GM12878 (cell line): ENCODE results near the gene ZCRB1. TPM values are rescaled to one million over a fixed set of nuclear protein-coding genes. Genes with fewer than 3 reads are reported as not detected.

Experiments used
- ATF3 ChIP-seq: IDR thresholded peaks from 2 replicates; pipeline ENCODE4 v1.6.1; 2011; ENCODE audit warnings: low read depth, mild to moderate bottlenecking, low read length, moderate library complexity, borderline replicate concordance; ENCODE audit errors: extremely low read depth
- CTCF ChIP-seq, 3 experiments: IDR thresholded peaks in 2 of 3; conservative IDR thresholded peaks in 1 of 3; 2 replicates each; pipeline ENCODE4 v1.5.1; 2011; ENCODE audit warnings: low read depth in 3 of 3, low read length in 3 of 3, mild to moderate bottlenecking in 3 of 3, control low read depth in 2 of 3, moderate library complexity in 2 of 3, inconsistent platforms in 1 of 3, mixed read lengths in 1 of 3; ENCODE audit not compliant: control insufficient read depth in 2 of 3, insufficient read depth in 1 of 3; ENCODE audit errors: extremely low read depth in 1 of 3
- CUX1 ChIP-seq: IDR thresholded peaks from 2 replicates; pipeline ENCODE4 v1.6.1; 2012; ENCODE audit warnings: improper control_type of control experiment, low read depth, low read length; ENCODE audit not compliant: insufficient replicate concordance
- EED ChIP-seq: sonication (generic); IDR thresholded peaks from 2 replicates; pipeline ENCODE4 v1.6.1; 2016; ENCODE audit warnings: antibody characterized with exemption, low read depth
- FOXM1 ChIP-seq: IDR thresholded peaks from 2 replicates; pipeline ENCODE4 v1.6.1; 2012; ENCODE audit warnings: low read depth, mild to moderate bottlenecking, inconsistent platforms, low read length, moderate library complexity
- GABPA ChIP-seq: IDR thresholded peaks from 2 replicates; pipeline ENCODE4 v1.6.1; 2014; ENCODE audit warnings: antibody characterized with exemption, low read depth, mild to moderate bottlenecking, inconsistent platforms
- IRF4 ChIP-seq: IDR thresholded peaks from 2 replicates; pipeline ENCODE4 v1.6.1; 2011; ENCODE audit warnings: low read depth, low read length
- IRF5 ChIP-seq: fragments of 450-650 bp; IDR thresholded peaks from 2 replicates; pipeline ENCODE4 v1.6.1; 2017; ENCODE audit warnings: borderline replicate concordance
- NFIC ChIP-seq: IDR thresholded peaks from 2 replicates; pipeline ENCODE4 v1.6.1; 2012; ENCODE audit warnings: low read depth, mild to moderate bottlenecking, inconsistent platforms, low read length, moderate library complexity
- PAX8 ChIP-seq: fragments of 450-650 bp; IDR thresholded peaks from 2 replicates; pipeline ENCODE4 v1.6.1; 2017; ENCODE audit warnings: mild to moderate bottlenecking, moderate library complexity
- STAT1 ChIP-seq: fragments of 450-650 bp; conservative IDR thresholded peaks from 2 replicates; pipeline ENCODE4 v1.6.1; 2014; ENCODE audit warnings: antibody characterized with exemption, mild to moderate bottlenecking
- TCF12 ChIP-seq: IDR thresholded peaks from 2 replicates; pipeline ENCODE4 v1.6.1; 2011; ENCODE audit warnings: low read depth, mild to moderate bottlenecking, low read length
- ZBTB11 ChIP-seq: fragments of 450-650 bp; formaldehyde crosslinking; IDR thresholded peaks from 2 replicates; pipeline ENCODE4 v1.5.0; 2022; ENCODE audit warnings: mild to moderate bottlenecking, missing genetic modification characterization
- ZZZ3 ChIP-seq: IDR thresholded peaks from 2 replicates; pipeline ENCODE4 v1.6.1; 2011; ENCODE audit warnings: low read depth; ENCODE audit not compliant: control insufficient read depth, insufficient read length
- polyA plus RNA-seq, 11 experiments: library from polyadenylated mRNA; depleted of rRNA in 4 of 11; unstranded in 6 of 11; stranded (reverse) in 5 of 11; fragments of >200 nt; fragmentation: Nextera tagmentation in 4 of 11; fragmentation: Illumina TruSeq in 1 of 11; extraction: Ambion mirVana in 4 of 11; extraction: Trizol in 1 of 11; gene quantifications; 1 replicate in 1 of 11; 2 replicates in 10 of 11; pipeline versions ENCODE4 v1.2.1 to v1.2.3, GENCODE V29; 2011 to 2016; ENCODE audit warnings: inconsistent platforms in 2 of 11, missing spikeins in 2 of 11, low read depth in 1 of 11
- total RNA-seq, 4 experiments: library from RNA; depleted of rRNA in 3 of 4; stranded (reverse); fragments of >200 nt in 3 of 4; fragmentation: Illumina TruSeq in 1 of 4; extraction: Trizol in 1 of 4; gene quantifications; 2 replicates each; pipeline versions ENCODE4 v1.2.1 to v1.2.3, GENCODE V29; 2013 to 2021

Gene ZCRB1
- total and polyA plus RNA-seq, 10 of the 15 experiments (the other 5 are each of a cell fraction or from before 2014, with no cell fraction given), result 43.3 to 178 (median 88.6) TPM

GRCh38 chr12:42325653-42326474 is at the start of gene ZCRB1, which contains the start of gene PPHLN1 (continued):
- TF ChIP-seq FOXM1 (peak; percentile 11; the same call in 1 of the 2 replicates), EED (no peak), CTCF (IDR thresholded peaks at IDR 0.05 in 2 of 3, conservative IDR thresholded peaks at IDR 0.05 in 1 of 3; ENCODE audit: control insufficient read depth in 2 of 3, extremely low read depth in 1 of 3, insufficient read depth in 1 of 3, low read depth in 3 of 3, low read length in 3 of 3) (no peak), GABPA (peak; percentile 87), ZBTB11 (0 out of 2 replicates have a peak, but pooled peaks have one; percentile 7), IRF4 (no peak), CUX1 (no peak), IRF5 (no peak), NFIC (0 out of 2 replicates have a peak, but pooled peaks have one; percentile 12), ZZZ3 (no peak), TCF12 (no peak), STAT1 (no peak), ATF3 (peak; percentile 59; the same call in 1 of the 2 replicates), PAX8 (no peak)
